HepG2 (cell line): ENCODE measurements around the gene ZC3H14. TPM values are rescaled to one million over a fixed set of nuclear protein-coding genes. Genes with fewer than 3 reads are reported as not detected.

ENCODE experiments used
- ATAC-seq: fragments of 200-7000 bp; cut with Tn5 transposase; 3 replicates; pipeline ENCODE4 v1.9.1; 2020; ENCODE audit warnings: mild to moderate bottlenecking, moderate library complexity
- BruUV-seq: library from RNA; stranded (reverse); fragments of 400-500 nt; replicated peaks from 2 replicates; lab custom pipeline; 2021; lab: Mats Ljungman, UMichigan
- CTCF ChIA-PET: fragments of 300-600 bp; formaldehyde crosslinking; extraction: SDS; loops from one replicate; lab custom pipeline; 2021; ENCODE audit warnings: low total read pairs, inconsistent platforms, low intra/inter-chr PET ratio; lab: Yijun Ruan, JAX
- POLR2A ChIA-PET: fragments of 350-600 bp; sonication (Branson Sonifier 250); formaldehyde crosslinking; loops from one replicate; lab custom pipeline; 2020; ENCODE audit warnings: antibody characterized with exemption, inconsistent platforms; lab: Yijun Ruan, JAX
- DNase-seq: peaks from one replicate; pipeline ENCODE4 v3.0.0-alpha.2; 2015; ENCODE audit warnings: low spot score
- FAIRE-seq: peaks from 3 replicates; lab custom pipeline; 2011; peaks lifted over from hg19 to GRCh38; lab: Jason Lieb, UNC
- H2AFZ ChIP-seq: one replicate; pipeline ENCODE4 v1.6.1; 2011; ENCODE audit warnings: low read length, inconsistent platforms
- H3K27ac ChIP-seq: fragments of 300-600 bp; 3 replicates; pipeline ENCODE4 v1.8.0; 2011; ENCODE audit warnings: mixed run types, mild to moderate bottlenecking, mixed read lengths, low read length, inconsistent platforms; ENCODE audit not compliant: insufficient read depth; ENCODE audit errors: extremely low read length
- H3K27me3 ChIP-seq, 2 experiments: fragments of 200-600 bp in 1 of 2; 2 replicates in 1 of 2; 3 replicates in 1 of 2; pipeline versions ENCODE4 v1.6.0 to v1.8.0; 2011; ENCODE audit warnings: low read length in 2 of 2, mild to moderate bottlenecking in 2 of 2, moderate library complexity in 2 of 2, inconsistent platforms in 1 of 2; ENCODE audit not compliant: insufficient read depth in 2 of 2, control insufficient read depth in 1 of 2
- H3K36me3 ChIP-seq, 2 experiments: fragments of 200-600 bp in 1 of 2; replicated peaks in 1 of 2; 2 replicates in 1 of 2; 3 replicates in 1 of 2; pipeline versions ENCODE4 v1.5.1 to v1.8.0; 2011; ENCODE audit warnings: low read length in 2 of 2, inconsistent platforms in 1 of 2; ENCODE audit not compliant: insufficient read depth in 2 of 2, control insufficient read depth in 1 of 2
- H3K4me1 ChIP-seq: 2 replicates; pipeline ENCODE4 v1.5.1; 2012; ENCODE audit warnings: low read length, inconsistent platforms; ENCODE audit not compliant: insufficient read depth
- H3K4me2 ChIP-seq: 2 replicates; pipeline ENCODE4 v1.6.0; 2011; ENCODE audit warnings: low read depth, low read length, inconsistent platforms
- H3K4me3 ChIP-seq, 3 experiments: fragments of 200-600 bp in 1 of 3; sonication (generic), shearing (Covaris generic) in 1 of 3; replicated peaks in 1 of 3; 2 replicates each; pipeline ENCODE4 v1.5.1; 2011 to 2016; ENCODE audit warnings: low read length in 3 of 3, inconsistent platforms in 2 of 3, low read depth in 2 of 3, mild to moderate bottlenecking in 2 of 3, control low read depth in 1 of 3, mixed read lengths in 1 of 3; ENCODE audit not compliant: insufficient read depth in 1 of 3
- H3K79me2 ChIP-seq: one replicate; pipeline ENCODE4 v1.6.1; 2011; ENCODE audit warnings: low read length, inconsistent platforms; ENCODE audit not compliant: insufficient read depth
- H3K9ac ChIP-seq: 2 replicates; pipeline ENCODE4 v1.6.0; 2011; ENCODE audit warnings: mild to moderate bottlenecking, low read depth, low read length, inconsistent platforms; ENCODE audit not compliant: insufficient read depth
- H3K9me3 ChIP-seq: 2 replicates; pipeline ENCODE4 v1.5.1; 2012; ENCODE audit warnings: mild to moderate bottlenecking, low read length
- H4K20me1 ChIP-seq: 2 replicates; pipeline ENCODE4 v1.6.0; 2011; ENCODE audit warnings: inconsistent platforms, mild to moderate bottlenecking, low read length, moderate library complexity; ENCODE audit not compliant: insufficient read depth
- ATF7 ChIP-seq, 2 experiments: fragments of 450-650 bp in 1 of 2; sonication (generic) in 1 of 2; formaldehyde crosslinking in 1 of 2; IDR thresholded peaks; 2 replicates each; pipeline versions ENCODE4 v1.4.0 to v1.6.1; 2016 to 2020; ENCODE audit warnings: antibody characterized with exemption in 1 of 2, mild to moderate bottlenecking in 1 of 2, missing genetic modification reagents in 1 of 2
- ATRX ChIP-seq: sonication (generic); formaldehyde crosslinking; IDR thresholded peaks from 2 replicates; pipeline ENCODE4 v1.4.0; 2020; ENCODE audit warnings: missing genetic modification reagents, borderline replicate concordance
- FOXM1 ChIP-seq: sonication (generic); formaldehyde crosslinking; IDR thresholded peaks from 2 replicates; pipeline ENCODE4 v1.5.0; 2020; ENCODE audit warnings: missing genetic modification reagents
- KLF13 ChIP-seq: sonication (generic); formaldehyde crosslinking; IDR thresholded peaks from 2 replicates; pipeline ENCODE4 v1.4.0; 2020; ENCODE audit warnings: mild to moderate bottlenecking, missing genetic modification reagents
- MBNL3 ChIP-seq: fragments of 250-450 bp; sonication (Bioruptor Pico); conservative IDR thresholded peaks from 2 replicates; pipeline ENCODE4 v1.8.0; 2022; ENCODE audit warnings: mild to moderate bottlenecking, inconsistent platforms
- POLR2A ChIP-seq, 2 experiments: IDR thresholded peaks; 2 replicates each; pipeline ENCODE4 v1.6.1; 2011; ENCODE audit warnings: low read depth in 2 of 2, low read length in 2 of 2, mild to moderate bottlenecking in 1 of 2, moderate library complexity in 1 of 2; ENCODE audit not compliant: insufficient read depth in 1 of 2
- RFXANK ChIP-seq: IDR thresholded peaks from 2 replicates; pipeline ENCODE4 v1.6.1; 2016
- SMC3 ChIP-seq: IDR thresholded peaks from 2 replicates; pipeline ENCODE4 v1.6.1; 2011; ENCODE audit warnings: low read length, improper control_type of control experiment
- SP5 ChIP-seq: IDR thresholded peaks from 2 replicates; pipeline ENCODE4 v1.6.1; 2016; ENCODE audit warnings: low read depth, borderline replicate concordance
- XRCC5 ChIP-seq: fragments of 200-400 bp; formaldehyde crosslinking; optimal IDR thresholded peaks from 2 replicates; pipeline ENCODE3; 2017; ENCODE audit warnings: mild to moderate bottlenecking, low read length
- ZBTB42 ChIP-seq: sonication (generic); formaldehyde crosslinking; IDR thresholded peaks from 2 replicates; pipeline ENCODE4 v1.5.0; 2020; ENCODE audit warnings: mild to moderate bottlenecking, missing genetic modification reagents
- ZEB1 ChIP-seq: IDR thresholded peaks from 2 replicates; pipeline ENCODE4 v1.6.1; 2012; ENCODE audit warnings: mild to moderate bottlenecking, low read depth, inconsistent platforms; ENCODE audit not compliant: insufficient replicate concordance
- ZNF383 ChIP-seq: sonication (generic); formaldehyde crosslinking; IDR thresholded peaks from 2 replicates; pipeline ENCODE4 v1.4.0; 2020; ENCODE audit warnings: missing genetic modification reagents, mild to moderate bottlenecking, borderline replicate concordance
- ZNF543 ChIP-seq: sonication (generic); formaldehyde crosslinking; IDR thresholded peaks from 2 replicates; pipeline ENCODE4 v1.4.0; 2020; ENCODE audit warnings: mild to moderate bottlenecking, missing genetic modification reagents
- ZNF562 ChIP-seq: sonication (generic); formaldehyde crosslinking; IDR thresholded peaks from 2 replicates; pipeline ENCODE4 v1.8.0; 2022; ENCODE audit warnings: missing genetic modification reagents, borderline replicate concordance
- ZNF792 ChIP-seq: IDR thresholded peaks from 2 replicates; pipeline ENCODE4 v1.6.1; 2016
- ZNF841 ChIP-seq: sonication (generic); formaldehyde crosslinking; IDR thresholded peaks from 2 replicates; pipeline ENCODE4 v1.8.1; 2023; ENCODE audit warnings: missing genetic modification reagents, borderline replicate concordance
- ZSCAN9 ChIP-seq: IDR thresholded peaks from 2 replicates; pipeline ENCODE4 v1.6.1; 2016; ENCODE audit warnings: borderline replicate concordance
- WGBS: methylation state at CpG from one replicate; pipeline ENCODE4 v1.1.6; 2017; ENCODE audit warnings: low lambda C conversion rate; 5-methylcytosine and 5-hydroxymethylcytosine counted together
- in situ Hi-C: cut with HindIII; loops from 2 replicates; pipeline ENCODE4 v1.10.0; 2017; ENCODE audit warnings: low pct_unique_long_range_greater_than_20kb; ENCODE audit not compliant: extremely low pct_ligation_motif_present
- intact Hi-C: fragments of 100-400 bp; cut with micrococcal nuclease; formaldehyde crosslinking; loops from one replicate; pipeline ENCODE4 v1.10.0; 2022; ENCODE audit not compliant: unreplicated experiment
- polyA plus RNA-seq, 8 experiments: library from polyadenylated mRNA; depleted of rRNA in 3 of 8; stranded (reverse) in 7 of 8; unstranded in 1 of 8; fragments of >200 nt; fragmentation: Illumina TruSeq in 4 of 8; extraction: Trizol in 4 of 8; gene quantifications; 2 replicates each; pipeline versions ENCODE4 v1.2.1 to v1.2.3, GENCODE V29; 2011 to 2016; ENCODE audit warnings: low read depth in 4 of 8, missing spikeins in 1 of 8, mixed read lengths in 1 of 8; ENCODE audit not compliant: insufficient read depth in 1 of 8
- total RNA-seq, 5 experiments: library from RNA; depleted of rRNA; stranded (reverse); fragments of >200 nt; fragmentation: Illumina TruSeq; extraction: Trizol; gene quantifications; 2 replicates each; pipeline ENCODE4 v1.2.3, GENCODE V29; 2016; ENCODE audit warnings: low read depth in 1 of 5
- TF ChIP-seq, protein P1 (sequence below): sonication (generic); formaldehyde crosslinking; IDR thresholded peaks from 2 replicates; pipeline ENCODE4 v1.8.1; 2023; ENCODE audit warnings: missing genetic modification reagents, mild to moderate bottlenecking, borderline replicate concordance
- TF ChIP-seq, protein P2 (sequence below): sonication (generic); formaldehyde crosslinking; IDR thresholded peaks from 2 replicates; pipeline ENCODE4 v1.4.0; 2020; ENCODE audit warnings: mild to moderate bottlenecking, low read depth, missing genetic modification reagents
- TF ChIP-seq, protein P3 (sequence below): sonication (generic); formaldehyde crosslinking; IDR thresholded peaks from 2 replicates; pipeline ENCODE4 v1.5.0; 2020; ENCODE audit warnings: mild to moderate bottlenecking, missing genetic modification reagents
- TF ChIP-seq, protein P4 (sequence below): sonication (generic); formaldehyde crosslinking; IDR thresholded peaks from 2 replicates; pipeline ENCODE4 v1.5.0; 2020; ENCODE audit warnings: missing genetic modification reagents, mild to moderate bottlenecking, borderline replicate concordance

Gene ZC3H14
- total and polyA plus RNA-seq, 2 of the 13 experiments (the other 11 are each of a cell fraction or from before 2014, with no cell fraction given), result 65.1 to 67.5 TPM

DNA sequence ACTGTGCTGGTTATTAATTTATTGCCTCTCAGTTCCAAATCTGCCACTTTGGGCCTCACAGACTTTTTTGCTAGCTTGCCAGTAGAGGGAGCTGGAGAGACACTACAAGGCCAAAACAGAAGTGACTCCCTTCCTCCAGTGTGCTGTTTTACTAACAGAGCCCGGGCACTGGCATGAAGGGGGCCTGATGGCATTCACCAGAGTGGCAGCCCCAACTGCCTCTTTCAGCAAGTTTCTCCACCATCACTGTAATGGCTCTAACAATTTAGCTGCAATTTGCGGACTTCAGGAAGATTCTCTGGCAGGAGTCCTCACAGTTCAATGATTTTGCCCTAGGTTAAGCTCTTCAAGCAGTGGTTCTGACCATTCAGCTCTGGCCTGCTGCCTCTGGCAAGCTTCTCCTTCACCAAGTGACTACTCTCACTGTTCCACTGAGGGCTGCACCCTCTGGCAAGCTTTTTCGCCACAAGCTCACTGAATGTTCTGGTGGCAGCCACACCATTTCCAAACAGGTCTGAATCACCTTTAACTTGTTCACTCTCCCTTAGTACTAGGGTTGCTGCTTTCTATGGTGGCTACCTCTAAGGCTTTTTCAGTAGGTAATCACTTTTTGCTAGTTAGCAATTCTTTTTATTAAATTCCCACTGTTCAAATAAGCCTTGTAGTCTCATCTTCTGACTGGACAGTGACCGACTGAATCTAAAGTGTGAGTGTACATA lies 104.9 kb downstream of the ZC3H14 start (continued):
- TF ChIP-seq ZNF383 (CRISPR knock-in tag), result no peak
- no peak for TF ChIP-seq FOXM1 (CRISPR knock-in tag)
- TF ChIP-seq, protein P1, sequence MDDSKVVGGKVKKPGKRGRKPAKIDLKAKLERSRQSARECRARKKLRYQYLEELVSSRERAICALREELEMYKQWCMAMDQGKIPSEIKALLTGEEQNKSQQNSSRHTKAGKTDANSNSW (CRISPR knock-in tag), result no peak
- TF ChIP-seq KLF13 (CRISPR knock-in tag), result no peak
- no peak for TF ChIP-seq ZNF543 (CRISPR knock-in tag)
- peak; percentile 76 for TF ChIP-seq SMC3
- no peak for TF ChIP-seq MBNL3 (CRISPR knock-in tag)
- TF ChIP-seq ZNF841 (CRISPR knock-in tag), result no peak
- no peak for TF ChIP-seq ATRX
- TF ChIP-seq ZEB1, result no peak
- peak; percentile 61 for TF ChIP-seq XRCC5
- TF ChIP-seq, all 625 proteins: peak for 10

DNA sequence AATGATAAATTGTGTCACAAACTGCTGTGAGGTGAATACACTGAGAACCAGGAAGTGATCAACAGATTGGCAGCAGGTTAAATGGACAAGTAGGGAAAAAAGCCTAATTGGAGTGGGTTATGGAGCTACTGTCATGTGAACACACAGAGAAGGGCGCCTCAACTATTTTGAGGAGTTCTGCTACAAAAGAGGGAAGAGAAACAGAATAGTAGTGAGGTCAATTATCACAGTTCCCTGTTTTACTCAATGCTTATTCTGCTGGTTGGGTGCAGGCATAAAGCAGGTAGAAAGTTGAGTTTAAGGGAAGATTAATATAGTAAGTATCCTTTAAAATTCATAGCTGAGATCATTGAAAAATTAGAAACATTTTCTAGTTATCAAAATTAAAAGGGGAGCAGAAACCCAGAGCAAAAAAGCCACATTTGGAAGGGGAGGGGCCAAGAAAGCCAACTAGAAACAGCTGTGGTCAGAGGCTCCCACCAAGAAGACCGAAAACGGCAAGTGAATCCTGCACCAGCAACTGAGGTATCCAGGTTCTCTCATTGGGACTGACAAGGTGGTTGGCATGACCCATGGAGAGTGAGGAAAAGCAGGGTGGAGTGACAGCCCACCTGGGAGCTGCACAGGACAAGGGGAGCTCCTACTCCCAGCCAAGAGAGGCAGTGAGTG lies 105.7 kb downstream of the ZC3H14 start:
- ATAC-seq (no peak; the same call in 2 of the 3 replicates), DNase-seq (no peak), FAIRE-seq (no peak)
- Histone ChIP-seq H2AFZ (no peak overlapping the region), H3K27ac (no peak overlapping the region), H3K4me1 (peaks cover 19% of the 10 kb centered on the region), H3K9me3 (no peaks in the 10 kb centered on the region), H4K20me1 (no peaks in the 10 kb centered on the region), H3K9ac (no peak overlapping the region), H3K27me3 (no peaks in the 10 kb centered on the region), H3K4me2 (peak overlapping the region; percentile 60), H3K4me3 (no peak overlapping the region), H3K36me3 (no peaks in the 10 kb centered on the region), H3K79me2 (no peaks in the 10 kb centered on the region)
- WGBS, result 80% methylated on average over 3 of the region's 3 CpGs
- no TSS peak for BruUV-seq
- ChIA-PET CTCF (interaction anchor here (1.6 kb wide), 1 partner anchor 344 kb away, joined by 11 read pairs; no protein-coding TSS in a partner anchor), POLR2A (no interaction called here)
- intact Hi-C loops, result no loop called here
- in situ Hi-C loops, result loop anchor here (10.0 kb wide), 1 partner anchor 346 kb away; no protein-coding TSS in a partner anchor
- TF ChIP-seq ZNF792 (CRISPR knock-in tag), result no peak
- TF ChIP-seq ZSCAN9 (CRISPR knock-in tag), result no peak
- TF ChIP-seq ZNF562 (CRISPR knock-in tag), result no peak
- TF ChIP-seq ATF7 (IDR thresholded peaks at IDR 0.05), result no peak
- no peak for TF ChIP-seq ATF7 (CRISPR knock-in tag; IDR thresholded peaks at IDR 0.05)
- no peak for TF ChIP-seq RFXANK (CRISPR knock-in tag)
- no peak for TF ChIP-seq SP5 (CRISPR knock-in tag)
- TF ChIP-seq, protein P2, sequence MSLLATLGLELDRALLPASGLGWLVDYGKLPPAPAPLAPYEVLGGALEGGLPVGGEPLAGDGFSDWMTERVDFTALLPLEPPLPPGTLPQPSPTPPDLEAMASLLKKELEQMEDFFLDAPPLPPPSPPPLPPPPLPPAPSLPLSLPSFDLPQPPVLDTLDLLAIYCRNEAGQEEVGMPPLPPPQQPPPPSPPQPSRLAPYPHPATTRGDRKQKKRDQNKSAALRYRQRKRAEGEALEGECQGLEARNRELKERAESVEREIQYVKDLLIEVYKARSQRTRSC (CRISPR knock-in tag), result no peak
- TF ChIP-seq, protein P3, sequence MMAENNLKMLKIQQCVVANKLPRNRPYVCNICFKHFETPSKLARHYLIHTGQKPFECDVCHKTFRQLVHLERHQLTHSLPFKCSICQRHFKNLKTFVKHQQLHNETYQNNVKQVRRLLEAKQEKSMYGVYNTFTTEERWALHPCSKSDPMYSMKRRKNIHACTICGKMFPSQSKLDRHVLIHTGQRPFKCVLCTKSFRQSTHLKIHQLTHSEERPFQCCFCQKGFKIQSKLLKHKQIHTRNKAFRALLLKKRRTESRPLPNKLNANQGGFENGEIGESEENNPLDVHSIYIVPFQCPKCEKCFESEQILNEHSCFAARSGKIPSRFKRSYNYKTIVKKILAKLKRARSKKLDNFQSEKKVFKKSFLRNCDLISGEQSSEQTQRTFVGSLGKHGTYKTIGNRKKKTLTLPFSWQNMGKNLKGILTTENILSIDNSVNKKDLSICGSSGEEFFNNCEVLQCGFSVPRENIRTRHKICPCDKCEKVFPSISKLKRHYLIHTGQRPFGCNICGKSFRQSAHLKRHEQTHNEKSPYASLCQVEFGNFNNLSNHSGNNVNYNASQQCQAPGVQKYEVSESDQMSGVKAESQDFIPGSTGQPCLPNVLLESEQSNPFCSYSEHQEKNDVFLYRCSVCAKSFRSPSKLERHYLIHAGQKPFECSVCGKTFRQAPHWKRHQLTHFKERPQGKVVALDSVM (CRISPR knock-in tag), result no peak
- TF ChIP-seq ZBTB42 (CRISPR knock-in tag), result no peak
- no peak for TF ChIP-seq POLR2A (IDR thresholded peaks at IDR 0.05; ENCODE audit: insufficient read depth in 1 of 2, low read depth in 2 of 2, low read length in 2 of 2)
- TF ChIP-seq, protein P4, sequence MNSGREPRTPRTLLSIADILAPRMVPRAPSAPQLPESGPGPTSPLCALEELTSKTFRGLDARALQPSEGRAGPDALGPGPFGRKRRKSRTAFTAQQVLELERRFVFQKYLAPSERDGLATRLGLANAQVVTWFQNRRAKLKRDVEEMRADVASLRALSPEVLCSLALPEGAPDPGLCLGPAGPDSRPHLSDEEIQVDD (CRISPR knock-in tag), result no peak
